H1 (cell line): ENCODE results near the gene OPCML.

ENCODE experiments used
- ASH2L ChIP-seq: fragments of 200-600, 300-600 bp; sonication (generic); IDR thresholded peaks from one replicate; pipeline ENCODE4 v1.7.1; 2017; ENCODE audit warnings: low read length
- ATF2 ChIP-seq: IDR thresholded peaks from 2 replicates; pipeline ENCODE4 v1.6.1; 2012; ENCODE audit warnings: low read length, inconsistent platforms
- CEBPB ChIP-seq: IDR thresholded peaks from 2 replicates; pipeline ENCODE4 v1.6.1; 2012; ENCODE audit warnings: low read depth, low read length
- CTCF ChIP-seq, 3 experiments: IDR thresholded peaks; 1 replicate in 2 of 3; 2 replicates in 1 of 3; pipeline versions ENCODE4 v1.5.1 to v1.6.1; 2011; ENCODE audit warnings: low read length in 3 of 3, mild to moderate bottlenecking in 3 of 3, inconsistent platforms in 2 of 3, low read depth in 1 of 3, moderate library complexity in 1 of 3; ENCODE audit not compliant: insufficient read depth in 1 of 3; ENCODE audit errors: control extremely low read depth in 1 of 3
- EP300 ChIP-seq, 2 experiments: IDR thresholded peaks; 1 replicate in 1 of 2; 2 replicates in 1 of 2; pipeline ENCODE4 v1.6.1; 2011 to 2012; ENCODE audit warnings: low read depth in 2 of 2, low read length in 2 of 2, mild to moderate bottlenecking in 2 of 2, borderline replicate concordance in 1 of 2, inconsistent platforms in 1 of 2, moderate library complexity in 1 of 2
- EZH2 ChIP-seq: fragments of 200-600 bp; sonication (generic); IDR thresholded peaks from 2 replicates; pipeline ENCODE4 v1.7.1; 2012; ENCODE audit warnings: low read depth, mild to moderate bottlenecking, moderate library complexity, low read length, inconsistent platforms; ENCODE audit not compliant: severe bottlenecking
- GABPA ChIP-seq: IDR thresholded peaks from 2 replicates; pipeline ENCODE4 v1.6.1; 2011; ENCODE audit warnings: mild to moderate bottlenecking, low read length, moderate library complexity, borderline replicate concordance; ENCODE audit not compliant: insufficient read depth
- MAX ChIP-seq: IDR thresholded peaks from 2 replicates; pipeline ENCODE4 v1.6.1; 2012; ENCODE audit warnings: inconsistent platforms
- POLR2A ChIP-seq, 2 experiments: IDR thresholded peaks; 1 replicate in 1 of 2; 2 replicates in 1 of 2; pipeline ENCODE4 v1.6.1; 2011; ENCODE audit warnings: low read depth in 2 of 2, low read length in 2 of 2, mild to moderate bottlenecking in 2 of 2; ENCODE audit errors: control extremely low read depth in 1 of 2
- RBBP5 ChIP-seq: IDR thresholded peaks from 2 replicates; pipeline ENCODE4 v1.7.1; 2012; ENCODE audit warnings: low read depth, mild to moderate bottlenecking, inconsistent platforms, low read length, moderate library complexity, borderline replicate concordance
- RFX5 ChIP-seq: IDR thresholded peaks from 2 replicates; pipeline ENCODE4 v1.6.1; 2011; ENCODE audit warnings: low read depth, low read length, improper control_type of control experiment, borderline replicate concordance
- SP1 ChIP-seq: IDR thresholded peaks from 2 replicates; pipeline ENCODE4 v1.6.1; 2011; ENCODE audit warnings: low read depth, low read length
- SUZ12 ChIP-seq: fragments of 200-600 bp; sonication (generic); IDR thresholded peaks from 2 replicates; pipeline ENCODE4 v1.6.1; 2012; ENCODE audit warnings: mild to moderate bottlenecking, inconsistent platforms, low read length, moderate library complexity, mixed read lengths
- USF2 ChIP-seq: IDR thresholded peaks from 2 replicates; pipeline ENCODE4 v1.6.1; 2011; ENCODE audit warnings: low read length, improper control_type of control experiment

GRCh38 chr11:133361689-133361994, 170.7 kb downstream of the OPCML start:
- TF ChIP-seq RFX5 (no peak), EZH2 (no peak), SP1 (no peak), POLR2A (IDR thresholded peaks at IDR 0.05; ENCODE audit: control extremely low read depth in 1 of 2, low read depth in 2 of 2, low read length in 2 of 2) (no peak), EP300 (IDR thresholded peaks at IDR 0.05; ENCODE audit: borderline replicate concordance in 1 of 2, low read depth in 2 of 2, low read length in 2 of 2) (no peak), SUZ12 (no peak), CTCF (IDR thresholded peaks at IDR 0.05; ENCODE audit: control extremely low read depth in 1 of 3, insufficient read depth in 1 of 3, low read depth in 1 of 3, low read length in 3 of 3) (no peak), RBBP5 (no peak), CEBPB (no peak), GABPA (no peak), USF2 (no peak), ATF2 (no peak), MAX (no peak), ASH2L (no peak)
